Right forelimb (tissue), 1 donor: ENCODE results near the gene ABHD16B.

Experiments used
- DNase-seq: peaks from one replicate; pipeline ENCODE4 v3.0.0-alpha.2; 2018

Gene ABHD16B

GRCh38 chr20:63861365-63861934, at the start of gene ABHD16B:
Gene ABHD16B, plus strand, starts transcription at chr20:63861498. Its CDS starts 43 bp downstream, at chr20:63861541.
- no peak for DNase-seq

- DNase-seq: no peak
These were observed 46.2 kb upstream of the ABHD16B start for GRCh38 chr20:63814891-63815614.

- DNase-seq: no peak
These were observed 45.6 kb upstream of the ABHD16B start for GRCh38 chr20:63815615-63816253.

- no peak for DNase-seq
These were observed 41.9 kb upstream of the ABHD16B start for GRCh38 chr20:63819224-63819921.

GRCh38 chr20:63821811-63822210, 39.5 kb upstream of the ABHD16B start:
- DNase-seq: no peak

GRCh38 chr20:63822276-63822696, 39.0 kb upstream of the ABHD16B start:
- no peak for DNase-seq

- no peak for DNase-seq
These were observed 37.5 kb upstream of the ABHD16B start for GRCh38 chr20:63823691-63824311.

- no peak for DNase-seq
These were observed 35.8 kb upstream of the ABHD16B start for GRCh38 chr20:63825331-63826118.

GRCh38 chr20:63826753-63827152, 34.5 kb upstream of the ABHD16B start:
- DNase-seq: peak; percentile 21

GRCh38 chr20:63828124-63828523, 33.2 kb upstream of the ABHD16B start:
- DNase-seq: no peak

GRCh38 chr20:63828545-63828944, 32.8 kb upstream of the ABHD16B start:
- no peak for DNase-seq

GRCh38 chr20:63828951-63829350, 32.3 kb upstream of the ABHD16B start:
- DNase-seq: no peak

GRCh38 chr20:63829603-63829944, 31.7 kb upstream of the ABHD16B start:
- DNase-seq: no peak

GRCh38 chr20:63829945-63830835, 31.1 kb upstream of the ABHD16B start:
- DNase-seq: no peak

GRCh38 chr20:63830841-63831588, 30.3 kb upstream of the ABHD16B start, which contains the start of gene ZBTB46:
Gene ZBTB46, minus strand, starts transcription at chr20:63831264. Its CDS starts 40,507 bp downstream, at chr20:63790757.
- no peak for DNase-seq

- DNase-seq: no peak
These were observed 29.7 kb upstream of the ABHD16B start for GRCh38 chr20:63831646-63831992.

- DNase-seq: no peak
These were observed 29.2 kb upstream of the ABHD16B start for GRCh38 chr20:63831993-63832686.

GRCh38 chr20:63833776-63834490, 27.4 kb upstream of the ABHD16B start:
- no peak for DNase-seq

- DNase-seq: no peak
These were observed 26.8 kb upstream of the ABHD16B start for GRCh38 chr20:63834491-63834880.
